ENCODE data around the gene RERE.

Gene RERE

DNA sequence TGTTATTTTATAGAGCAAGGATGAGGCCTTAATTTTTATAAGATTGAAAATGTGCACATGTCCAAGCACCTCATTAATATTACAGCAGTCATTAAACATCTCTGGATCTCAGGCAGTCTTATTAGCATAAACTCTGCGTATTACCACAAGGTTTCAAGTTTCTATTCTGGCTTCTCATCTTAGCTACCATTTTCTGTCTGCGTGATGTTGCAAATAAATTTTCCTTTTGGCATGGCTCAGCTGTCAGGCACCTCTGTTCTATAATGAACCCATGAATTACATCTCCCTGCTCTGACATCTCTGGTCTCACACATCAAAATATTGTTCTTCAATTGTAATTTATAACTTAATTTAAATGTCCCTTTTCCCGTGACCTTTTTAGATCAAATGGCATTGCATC is 343.1 kb downstream of the RERE start:
- DNase-seq (ENCODE audit: low read depth), result no peak

DNA sequence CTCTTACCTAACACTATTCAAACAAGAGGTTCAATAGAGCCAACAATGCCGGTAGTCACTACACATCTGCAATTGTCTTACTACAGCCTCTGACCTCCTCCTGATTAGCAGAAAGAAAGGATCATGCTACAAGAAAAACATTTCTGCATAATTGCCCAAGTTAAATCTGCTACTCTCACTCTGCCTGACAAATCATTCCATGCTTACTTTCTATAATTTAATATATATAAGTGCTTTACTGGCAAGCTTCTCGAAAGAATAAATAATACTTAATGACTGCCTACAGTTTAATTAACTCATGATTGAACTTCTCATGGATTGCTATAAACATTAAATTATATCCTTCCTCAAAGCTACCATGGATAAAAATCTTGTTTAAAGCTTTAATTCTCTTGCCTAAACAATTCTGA is 343.5 kb downstream of the RERE start:
- no peak for DNase-seq (ENCODE audit: low read depth)

DNA sequence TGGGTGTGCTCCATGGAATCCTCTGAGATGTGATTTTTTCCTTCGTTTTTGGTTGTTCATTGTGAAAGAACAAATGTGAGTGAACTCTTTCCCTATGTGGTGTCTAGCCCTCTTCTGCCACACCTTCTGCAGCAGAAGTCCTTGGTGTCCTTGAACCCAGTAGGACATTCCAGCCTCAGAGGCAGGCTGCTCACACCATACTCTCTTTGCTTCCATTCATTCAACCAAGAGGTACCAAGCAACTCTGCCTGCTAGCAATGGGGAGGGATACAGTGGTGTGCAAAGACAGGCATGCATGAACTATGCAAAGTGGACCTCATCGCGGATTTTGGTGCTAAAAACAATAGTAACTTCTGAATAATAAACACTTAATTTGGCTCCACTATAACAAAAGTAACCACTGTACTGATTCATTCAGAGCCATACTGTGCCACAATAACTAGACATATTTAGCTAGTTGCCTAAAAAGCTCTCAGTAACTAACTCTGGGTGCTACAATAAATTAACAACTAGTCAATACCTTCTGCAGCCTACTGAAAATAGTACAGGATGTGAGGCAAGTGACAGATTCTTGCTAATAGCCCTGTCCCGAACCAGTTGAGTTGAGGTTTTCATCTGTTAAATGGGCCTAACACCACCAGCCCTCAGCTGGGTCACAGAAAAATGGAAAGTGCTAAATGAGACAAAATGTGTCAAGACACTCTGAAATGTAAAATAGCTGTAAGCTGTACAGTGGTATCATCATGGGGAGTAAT is 344.1 kb downstream of the RERE start:
- no peak for DNase-seq (ENCODE audit: low read depth)

DNA sequence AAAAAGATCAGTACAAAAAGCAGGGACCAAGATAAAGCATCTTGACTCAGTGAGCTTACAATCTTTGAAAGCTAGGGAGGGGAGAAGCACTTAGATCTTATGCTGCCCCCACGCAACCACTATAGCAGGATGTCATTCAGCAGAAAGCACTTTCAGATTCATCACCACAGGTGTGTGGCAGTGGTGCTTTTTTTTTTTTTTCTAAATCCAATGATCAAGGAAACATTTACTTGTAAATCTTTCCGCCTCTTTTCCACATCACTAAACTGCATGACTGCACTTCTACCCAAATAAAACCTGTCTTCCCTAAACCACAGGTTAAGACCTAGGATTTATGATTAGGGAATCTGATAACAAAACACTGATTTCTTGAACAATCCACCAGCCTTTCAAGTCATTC is 344.8 kb downstream of the RERE start:
- no peak for DNase-seq (ENCODE audit: low read depth)

DNA sequence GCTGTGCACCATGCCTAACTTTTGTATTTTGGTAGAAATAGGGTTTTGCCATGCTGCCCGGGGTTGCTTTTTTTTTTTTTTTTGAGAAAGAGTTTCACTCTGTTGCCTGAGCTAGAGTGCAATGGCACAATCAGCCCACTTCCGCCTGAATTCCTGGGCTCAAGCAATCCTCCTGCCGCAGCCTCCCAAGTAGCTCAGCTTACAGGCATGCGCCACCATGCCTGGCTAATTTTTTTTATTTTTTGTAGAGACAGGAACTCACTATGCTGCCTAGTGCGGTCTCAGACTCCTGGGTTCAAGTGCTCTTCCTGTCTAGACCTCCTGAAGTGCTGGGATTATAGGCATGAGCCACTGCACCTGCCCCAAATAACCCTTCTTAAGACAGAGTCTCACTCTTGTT is 346.0 kb downstream of the RERE start:
- no peak for DNase-seq (ENCODE audit: low read depth)

DNA sequence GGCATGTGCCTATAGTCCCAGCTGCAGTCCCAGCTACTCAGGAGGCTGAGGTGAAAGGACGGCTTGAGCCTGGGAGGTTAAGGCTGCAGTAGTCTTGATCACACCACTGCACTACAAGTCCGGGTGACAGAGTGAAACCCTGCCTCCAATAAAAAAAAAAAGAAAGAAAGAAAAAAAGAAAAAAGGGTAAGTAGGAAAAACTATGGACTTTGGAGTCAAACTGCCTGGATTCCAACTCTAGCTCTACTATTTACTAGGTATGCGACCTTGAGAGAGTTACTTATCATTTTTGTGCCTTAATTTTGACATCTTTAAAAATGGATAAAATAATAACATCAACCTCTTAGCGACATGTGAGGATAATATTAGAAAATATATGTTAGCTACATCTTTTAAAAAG is 348.7 kb downstream of the RERE start:
- no peak for DNase-seq (ENCODE audit: low read depth)

DNA sequence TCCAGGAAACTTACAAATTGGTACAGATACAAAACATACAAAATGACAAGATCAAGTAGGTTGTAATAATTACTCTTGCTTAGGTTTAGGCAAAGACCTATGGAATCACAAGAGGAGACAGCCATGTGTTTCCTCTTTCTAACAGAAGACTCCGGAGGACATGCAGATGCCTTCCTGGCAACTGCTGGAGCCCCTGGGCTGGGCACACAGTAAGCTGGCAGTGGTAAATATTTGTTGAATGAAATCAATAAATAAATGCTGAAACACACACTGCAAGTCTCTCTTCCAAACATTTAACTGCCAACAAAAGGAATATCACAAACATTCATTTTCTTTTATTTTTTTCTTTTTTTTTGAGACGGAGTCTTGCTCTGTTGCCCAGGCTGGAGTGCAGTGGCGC is 350.1 kb downstream of the RERE start:
- no peak for DNase-seq (ENCODE audit: low read depth)

DNA sequence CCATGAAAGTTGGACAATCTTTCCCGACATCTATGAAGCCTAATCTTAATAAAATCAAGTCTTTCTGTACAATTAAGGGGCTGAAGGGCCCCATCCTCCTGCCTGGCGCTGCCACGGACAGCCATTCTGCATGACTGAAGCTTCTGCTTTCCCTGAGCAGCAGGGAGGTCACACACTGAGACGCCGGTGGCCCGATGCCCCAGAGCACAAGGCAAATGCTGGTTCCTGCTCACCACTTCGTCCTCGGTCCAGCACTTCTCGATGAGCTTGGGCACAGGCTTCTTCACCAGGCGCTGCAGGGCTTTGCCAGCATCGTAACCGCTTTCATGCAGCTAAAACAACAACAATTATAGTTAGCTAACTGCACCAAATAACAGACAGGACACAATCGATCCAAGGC is 351.7 kb downstream of the RERE start:
- DNase-seq (ENCODE audit: low read depth), result no peak

DNA sequence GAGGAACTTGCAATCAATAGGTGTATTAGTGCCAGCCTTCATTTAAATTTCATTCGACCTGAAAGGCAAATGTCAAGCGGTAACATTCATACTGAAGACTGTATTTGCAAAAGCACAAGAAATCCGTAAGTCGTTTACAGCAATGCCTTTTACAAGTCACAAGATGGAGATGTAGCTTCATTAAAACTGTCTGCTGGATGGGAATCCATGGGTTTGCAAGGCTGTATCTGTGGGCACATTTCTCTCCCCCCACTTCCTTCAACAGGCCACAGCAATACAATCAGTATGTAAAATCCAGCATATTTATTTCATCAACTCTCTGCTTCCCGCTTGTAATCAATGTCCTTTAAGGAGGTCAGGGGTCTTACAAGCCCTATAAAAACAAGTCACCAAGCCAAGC is 352.4 kb downstream of the RERE start:
- no peak for DNase-seq (ENCODE audit: low read depth)

DNA sequence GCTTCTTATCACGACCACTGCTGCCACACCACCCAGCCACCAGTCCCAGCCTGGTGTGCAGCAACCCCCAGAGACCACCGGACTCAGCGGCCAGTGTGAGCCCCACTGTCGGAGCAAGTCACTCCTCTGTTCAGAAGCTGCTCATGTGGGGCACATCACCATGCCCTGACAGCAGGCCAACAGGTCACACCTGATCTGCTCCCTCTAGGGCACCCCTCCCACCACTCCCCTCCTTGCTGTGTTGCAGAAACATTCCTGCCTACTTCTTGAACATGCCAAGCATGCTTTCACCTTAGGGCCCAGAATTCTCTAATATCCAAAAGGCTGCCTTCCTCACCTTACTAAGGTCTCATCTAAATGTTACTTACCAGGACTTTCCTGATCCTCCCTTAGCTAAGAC is 353.1 kb downstream of the RERE start:
- DNase-seq (ENCODE audit: low read depth), result no peak

DNA sequence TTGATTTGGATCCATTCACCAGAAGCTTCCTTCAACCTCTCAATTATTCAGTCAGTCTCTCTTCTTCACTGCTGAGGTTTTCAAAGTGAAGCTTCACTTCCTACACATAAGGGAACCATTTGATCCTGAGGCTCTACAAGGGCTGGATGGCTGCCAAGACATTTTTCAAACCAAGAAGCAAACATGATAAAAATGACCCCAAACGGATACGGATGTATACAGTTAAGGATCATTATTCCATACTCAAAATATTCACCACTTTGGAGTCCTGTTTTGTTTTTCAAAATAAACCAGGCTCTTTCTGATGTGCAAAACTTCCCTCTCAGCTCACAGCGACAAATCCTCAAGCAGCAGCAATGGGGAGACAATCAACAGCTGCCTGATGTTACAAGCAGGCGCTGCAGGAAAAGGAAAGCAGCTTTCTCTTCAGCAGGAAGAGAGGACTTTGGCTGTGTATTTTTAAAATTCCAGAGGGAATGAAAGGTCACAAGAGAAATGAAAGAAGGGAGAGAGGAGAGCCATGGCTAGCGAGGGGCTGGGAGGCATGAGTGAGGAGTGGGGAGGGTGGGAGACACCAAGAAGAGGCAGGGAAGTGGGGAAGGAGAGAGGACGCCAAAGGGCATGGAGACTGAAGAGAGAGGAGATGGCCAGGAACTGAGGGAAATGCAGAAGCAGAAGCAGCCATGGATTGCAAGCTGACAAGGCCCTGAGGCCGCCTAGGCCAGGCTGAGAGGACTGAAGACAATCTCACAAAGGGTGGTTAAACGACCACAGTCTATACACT is 354.1 kb downstream of the RERE start:
- DNase-seq (ENCODE audit: low read depth), result no peak

DNA sequence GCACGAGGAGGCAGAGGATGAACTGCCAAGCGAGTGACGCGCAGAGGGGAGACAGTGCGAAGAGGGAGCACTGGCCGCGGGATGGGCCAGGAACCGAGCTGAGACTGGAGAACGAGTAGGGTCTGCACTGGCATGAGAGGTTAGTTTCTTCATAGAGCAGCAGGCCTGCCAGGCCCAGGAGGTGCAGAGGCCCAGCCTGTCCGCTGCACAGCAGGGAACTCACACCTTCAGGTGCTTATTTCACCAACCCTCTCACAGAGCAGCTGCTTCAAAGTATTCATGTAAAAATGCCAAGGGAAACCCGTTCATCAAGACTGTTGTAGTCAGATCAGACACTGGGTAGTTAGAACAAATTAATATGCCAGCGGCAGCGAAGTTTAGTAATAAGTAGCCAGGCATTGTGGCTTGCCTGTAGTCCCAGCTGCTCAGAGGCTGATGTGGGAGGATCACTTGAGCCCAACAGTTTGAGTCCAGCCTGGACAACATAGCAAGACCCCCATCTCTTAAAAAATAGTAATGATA is 355.0 kb downstream of the RERE start:
- DNase-seq (ENCODE audit: low read depth), result no peak

DNA sequence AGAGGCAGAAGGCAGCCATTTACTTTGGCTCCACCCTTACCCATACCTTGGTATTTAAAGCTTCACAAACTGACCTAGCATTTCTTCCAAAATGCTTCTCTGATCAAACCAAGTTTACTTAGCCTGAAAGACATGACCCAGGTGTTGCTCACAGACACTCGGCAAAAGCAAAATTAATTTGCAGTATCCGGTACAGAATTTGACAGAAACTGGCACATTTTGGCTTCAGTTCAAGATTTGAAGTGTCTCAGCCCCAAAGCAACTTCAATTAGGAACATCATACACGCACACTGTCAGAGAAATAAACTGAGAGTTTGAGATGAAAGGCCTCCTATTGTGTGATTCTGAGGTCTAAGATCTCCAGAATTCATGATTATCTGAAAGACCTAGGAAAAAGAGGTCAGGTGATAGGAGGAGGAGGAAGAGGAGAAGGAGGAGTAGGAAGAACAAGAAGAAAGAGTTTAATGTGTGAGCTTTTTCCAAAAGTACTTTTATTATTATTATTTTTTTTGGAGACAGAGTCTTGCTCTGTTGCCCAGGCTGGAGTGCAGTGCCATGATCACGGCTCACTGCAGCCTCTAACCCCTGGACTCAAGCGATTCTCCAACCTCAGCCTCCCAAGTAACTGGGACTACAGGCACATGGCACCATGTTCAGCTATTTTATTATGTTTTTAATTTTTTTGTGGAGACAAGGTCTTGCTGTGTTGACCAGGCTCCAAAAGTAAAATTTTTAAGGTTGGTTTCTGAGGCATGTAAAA is 355.9 kb downstream of the RERE start:
- DNase-seq (ENCODE audit: low read depth), result no peak

DNA sequence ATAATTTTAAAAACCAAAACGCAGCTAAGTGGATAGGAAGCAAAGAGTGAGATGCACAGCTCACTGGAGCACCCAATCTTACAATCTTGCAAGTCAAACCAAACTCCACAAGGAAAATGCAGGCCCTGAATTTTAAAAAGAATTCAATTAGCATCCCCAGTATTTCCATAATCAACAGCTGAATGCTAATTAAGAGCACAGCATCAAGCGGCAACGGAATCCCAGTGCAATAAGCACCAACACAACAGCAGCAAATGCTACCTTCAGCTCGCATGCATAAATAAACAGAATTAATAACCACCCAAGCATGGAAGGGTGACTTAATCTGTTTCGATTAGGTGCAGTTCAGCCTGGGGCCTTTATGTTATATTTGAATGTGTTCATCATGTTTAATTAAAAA is 356.7 kb downstream of the RERE start:
- DNase-seq (ENCODE audit: low read depth), result no peak

DNA sequence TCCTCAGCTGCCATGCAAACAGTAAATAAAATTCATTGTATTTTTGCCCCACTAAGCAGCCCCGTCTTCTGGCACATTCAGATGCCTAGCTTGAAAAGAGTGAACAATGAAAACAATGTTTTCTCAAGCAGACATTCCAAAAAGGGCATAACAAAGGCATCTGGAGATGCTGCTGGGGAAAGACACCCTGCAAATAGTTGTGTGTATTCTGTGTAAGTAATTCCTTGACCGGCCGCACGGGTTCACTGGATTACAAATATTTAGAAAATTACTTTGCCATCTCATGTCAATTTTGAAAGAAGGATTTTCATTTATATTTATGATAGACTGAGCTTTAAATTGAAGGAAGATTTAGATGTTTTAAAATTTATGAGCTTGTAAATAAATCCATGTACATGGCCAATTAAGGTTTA is 357.3 kb downstream of the RERE start:
- no peak for DNase-seq (ENCODE audit: low read depth)

DNA sequence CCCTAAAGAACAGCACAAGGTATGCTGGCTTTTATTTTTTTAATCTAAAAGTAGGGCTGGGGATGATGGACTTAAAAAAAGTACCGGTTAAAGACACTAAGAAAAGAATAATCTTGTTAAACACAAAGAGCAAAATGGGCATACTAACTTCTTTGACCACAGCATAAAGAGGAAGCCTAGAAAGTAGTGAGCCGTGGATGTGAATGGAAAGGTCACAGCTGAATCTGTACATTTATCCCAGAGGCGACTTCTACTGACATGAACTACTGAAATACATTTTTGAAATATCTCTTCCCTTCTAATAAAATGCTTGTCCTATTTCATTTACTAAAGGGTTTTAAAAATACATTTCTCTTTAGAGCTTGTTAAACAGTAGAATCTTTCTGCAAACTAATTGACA is 358.8 kb downstream of the RERE start:
- DNase-seq (ENCODE audit: low read depth), result no peak

DNA sequence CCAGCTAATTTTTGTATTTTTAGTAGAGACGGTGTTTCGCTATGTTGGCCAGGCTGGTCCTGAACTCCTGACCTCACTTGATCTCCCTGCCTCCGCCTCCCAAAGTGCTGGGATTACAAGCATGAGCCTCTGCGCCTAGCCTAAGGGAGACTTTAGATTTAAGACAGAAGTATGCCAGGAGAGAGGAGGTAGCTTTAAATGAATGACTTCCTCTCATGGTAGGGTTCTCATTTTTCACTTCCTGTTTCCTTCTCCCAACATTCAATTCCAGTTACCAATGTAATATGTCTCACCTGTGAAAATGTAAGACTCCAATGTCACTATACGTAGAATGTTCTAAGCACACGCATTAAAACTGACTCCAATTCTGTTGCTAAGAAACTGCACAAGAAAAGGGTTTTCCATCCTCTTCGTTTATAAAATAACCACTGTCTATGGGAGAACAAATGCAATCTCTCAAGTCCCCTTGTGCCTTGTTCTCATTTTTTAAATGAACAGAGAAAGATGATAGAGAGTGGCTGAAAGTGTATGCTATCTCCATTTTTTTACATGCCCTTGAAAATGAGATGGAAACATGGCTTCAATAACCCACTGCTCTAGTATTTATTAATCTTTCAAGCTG is 359.6 kb downstream of the RERE start:
- no peak for DNase-seq (ENCODE audit: low read depth)

DNA sequence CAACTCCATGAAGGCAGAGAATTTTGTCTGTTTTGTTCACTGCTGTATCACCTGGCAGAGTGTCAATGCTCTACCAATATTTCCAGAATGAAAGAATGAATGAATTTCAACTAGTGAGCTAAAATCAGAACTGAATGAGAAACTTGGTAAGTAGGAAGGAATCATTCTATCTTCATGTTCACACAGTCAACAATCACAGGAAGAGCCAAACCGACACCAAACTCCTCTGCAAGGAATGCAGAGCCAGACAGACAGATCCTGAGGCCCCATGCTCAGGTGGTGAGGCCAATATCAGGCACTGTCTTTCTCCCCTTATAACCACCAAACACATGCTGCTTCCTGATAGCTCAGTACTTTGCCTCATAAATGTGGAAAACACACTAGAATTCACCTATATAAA is 360.4 kb downstream of the RERE start:
- no peak for DNase-seq (ENCODE audit: low read depth)

DNA sequence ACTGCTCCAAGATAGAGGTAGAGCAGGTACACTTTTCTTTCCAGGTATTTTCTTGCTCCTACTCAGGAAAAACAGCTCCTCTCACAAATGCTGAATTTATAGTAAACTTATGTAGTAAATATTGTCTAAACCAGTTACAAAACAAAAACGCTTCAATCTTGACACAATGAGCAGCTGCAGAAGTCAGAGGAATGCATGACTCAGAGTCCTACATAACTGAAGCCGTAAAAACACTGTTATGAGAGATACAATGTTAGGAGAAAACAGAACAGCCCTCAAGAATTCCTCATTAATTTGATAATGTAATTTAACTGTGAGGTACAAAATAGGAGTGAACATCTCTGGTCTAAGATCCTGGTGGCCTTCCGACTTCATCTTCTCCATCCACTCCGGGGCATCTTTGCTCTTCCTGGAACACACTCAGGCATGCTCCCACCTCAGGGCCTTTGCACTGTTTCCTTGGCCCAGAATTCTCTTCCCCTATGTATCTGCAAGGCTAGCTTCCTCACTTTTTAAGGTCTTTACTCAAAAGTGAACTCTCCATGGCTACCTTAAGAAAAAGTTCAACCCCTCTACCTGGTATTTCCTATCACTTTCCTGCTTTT is 361.0 kb downstream of the RERE start:
- no peak for DNase-seq (ENCODE audit: low read depth)

DNA sequence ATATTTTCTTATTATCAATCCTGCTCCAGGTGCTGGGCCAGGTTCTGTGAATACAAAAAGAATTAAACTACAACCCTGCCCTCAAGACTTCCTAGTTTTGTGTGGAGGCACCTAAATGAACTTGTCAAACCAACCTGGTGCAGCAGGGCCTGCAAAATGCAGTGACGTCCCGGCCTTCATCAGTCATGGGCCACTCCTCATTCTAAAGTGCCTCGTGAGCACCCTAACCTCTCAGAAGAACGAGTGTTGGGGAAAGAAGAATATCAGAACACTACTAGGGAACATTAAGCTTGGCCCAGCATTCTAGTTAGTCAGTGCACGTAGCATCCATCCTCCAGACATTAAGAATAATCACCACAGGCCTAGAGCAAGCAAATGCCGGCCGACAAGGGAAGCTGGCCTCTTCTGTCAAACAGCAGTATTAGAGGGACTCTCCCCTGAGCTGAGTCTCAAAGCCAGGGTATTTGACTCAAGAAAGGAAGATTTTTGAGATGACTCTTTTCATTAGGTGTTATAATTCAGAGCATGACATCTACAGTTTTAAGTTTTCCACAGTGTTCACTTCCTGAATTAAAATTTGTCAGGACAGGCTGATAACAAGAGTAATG is 361.6 kb downstream of the RERE start:
- DNase-seq (ENCODE audit: low read depth), result no peak

DNA sequence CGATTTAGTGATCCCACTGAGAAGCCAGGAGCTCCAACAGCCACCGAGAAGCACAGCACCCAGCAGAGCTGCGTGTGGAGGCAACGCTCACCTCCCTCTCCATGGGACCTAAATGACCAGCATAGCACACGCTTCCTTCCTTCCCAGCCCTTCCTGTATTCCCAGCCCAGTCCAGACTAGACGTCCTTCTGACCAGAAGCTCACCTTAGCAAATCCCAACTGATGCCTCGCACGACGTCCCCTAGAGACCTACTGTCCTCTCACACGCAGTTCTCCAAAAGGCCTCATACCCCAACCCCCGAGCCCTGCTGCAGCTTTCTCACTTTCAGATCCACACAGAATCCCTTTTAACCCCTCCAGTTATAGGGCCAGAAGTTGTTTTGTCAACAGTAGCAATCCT is 367.1 kb downstream of the RERE start:
- no peak for DNase-seq (ENCODE audit: low read depth)

Data from T follicular helper cell (primary cell).